ENCODE data around the gene PKM.

The PKM gene

GRCh38 chr15:72199721-72200212 lies 31.2 kb downstream of the PKM start:
- peak; percentile 59 for DNase-seq

- no peak for DNase-seq
These were observed 31.8 kb downstream of the PKM start for GRCh38 chr15:72199205-72199515.

GRCh38 chr15:72198356-72199204 lies 32.4 kb downstream of the PKM start:
- no peak for DNase-seq

- DNase-seq, result peak; percentile 23
These were observed 33.3 kb downstream of the PKM start, which contains the start of gene GRAMD2A for GRCh38 chr15:72197460-72198355. TSS of gene GRAMD2A (minus strand) at chr15:72197787.

GRCh38 chr15:72197041-72197459 lies 33.9 kb downstream of the PKM start:
- DNase-seq, result no peak

- no peak for DNase-seq
These were observed 34.5 kb downstream of the PKM start for GRCh38 chr15:72196409-72197040.

- DNase-seq, result no peak
These were observed 35.9 kb downstream of the PKM start for GRCh38 chr15:72195101-72195511.

- DNase-seq, result no peak
These were observed 37.1 kb downstream of the PKM start for GRCh38 chr15:72193836-72194396.

- DNase-seq, result no peak
These were observed 38.6 kb downstream of the PKM start for GRCh38 chr15:72192416-72192815.

- no peak for DNase-seq
These were observed 41.6 kb downstream of the PKM start for GRCh38 chr15:72189250-72189902.

- DNase-seq, result no peak
These were observed 46.7 kb downstream of the PKM start for GRCh38 chr15:72184165-72184811.

- DNase-seq, result no peak
These were observed 47.2 kb downstream of the PKM start for GRCh38 chr15:72183781-72184164.

- no peak for DNase-seq
These were observed 48.3 kb downstream of the PKM start for GRCh38 chr15:72182673-72183072.

- DNase-seq, result no peak
These were observed 48.7 kb downstream of the PKM start for GRCh38 chr15:72182244-72182643.

GRCh38 chr15:72180761-72181324 lies 50.1 kb downstream of the PKM start:
- no peak for DNase-seq

- DNase-seq, result no peak
These were observed 50.9 kb downstream of the PKM start for GRCh38 chr15:72179950-72180581.

GRCh38 chr15:72178976-72179585 lies 51.9 kb downstream of the PKM start:
- DNase-seq, result no peak

- no peak for DNase-seq
These were observed 54.2 kb downstream of the PKM start for GRCh38 chr15:72176743-72177142.

- no peak for DNase-seq
These were observed 54.8 kb downstream of the PKM start for GRCh38 chr15:72176159-72176558.
